Neuronal stem cell (in vitro differentiated cells): ENCODE measurements around the gene ACTRT3.

ENCODE experiments used
- DNase-seq: peaks from one replicate; pipeline ENCODE4 v3.0.0-alpha.2; 2013; ENCODE audit warnings: low spot score
- H2AFZ ChIP-seq: one replicate; pipeline ENCODE4 v1.6.1; 2013; ENCODE audit warnings: mild to moderate bottlenecking, low read length, inconsistent platforms
- H2AK5ac ChIP-seq: 2 replicates; pipeline ENCODE4 v1.6.1; 2013; ENCODE audit warnings: low read depth, mild to moderate bottlenecking, inconsistent platforms, low read length, moderate library complexity, mixed read lengths
- H2BK120ac ChIP-seq: 2 replicates; pipeline ENCODE4 v1.6.1; 2013; ENCODE audit warnings: low read depth, mild to moderate bottlenecking, inconsistent platforms, low read length, moderate library complexity, mixed read lengths
- H2BK12ac ChIP-seq: one replicate; pipeline ENCODE4 v1.6.1; 2013; ENCODE audit warnings: low read length, inconsistent platforms
- H2BK15ac ChIP-seq: 2 replicates; pipeline ENCODE4 v1.6.1; 2013; ENCODE audit warnings: mild to moderate bottlenecking, low read length, inconsistent platforms, mixed read lengths
- H2BK5ac ChIP-seq: one replicate; pipeline ENCODE4 v1.6.1; 2013; ENCODE audit warnings: inconsistent platforms, mild to moderate bottlenecking, low read length, moderate library complexity
- H3K14ac ChIP-seq: one replicate; pipeline ENCODE4 v1.6.1; 2013; ENCODE audit warnings: low read length, inconsistent platforms
- H3K18ac ChIP-seq: 2 replicates; pipeline ENCODE4 v1.6.1; 2013; ENCODE audit warnings: low read length, inconsistent platforms
- H3K23ac ChIP-seq: 2 replicates; pipeline ENCODE4 v1.6.1; 2013; ENCODE audit warnings: low read depth, mild to moderate bottlenecking, mixed read lengths, low read length, inconsistent platforms; ENCODE audit not compliant: poor library complexity
- H3K27ac ChIP-seq: replicated peaks from 3 replicates; pipeline ENCODE4 v1.5.1; 2013; ENCODE audit warnings: low read length, inconsistent platforms
- H3K27me3 ChIP-seq, 3 experiments: 2 replicates each; pipeline ENCODE4 v1.6.1; 2013; ENCODE audit warnings: low read length in 3 of 3, mild to moderate bottlenecking in 2 of 3, inconsistent platforms in 1 of 3, low read depth in 1 of 3, mixed read lengths in 1 of 3, moderate library complexity in 1 of 3; ENCODE audit not compliant: control insufficient read depth in 3 of 3, insufficient read depth in 3 of 3
- H3K36me3 ChIP-seq, 2 donors: replicated peaks in 1 of 2; 2 replicates each; pipeline ENCODE4 v1.6.1; 2013; ENCODE audit warnings: low read length in 2 of 2; ENCODE audit not compliant: control insufficient read depth in 2 of 2, insufficient read depth in 2 of 2
- H3K4ac ChIP-seq: 2 replicates; pipeline ENCODE4 v1.6.1; 2013; ENCODE audit warnings: inconsistent platforms, mild to moderate bottlenecking, low read length, moderate library complexity
- H3K4me1 ChIP-seq, 2 donors: 1 replicate in 1 of 2; 2 replicates in 1 of 2; pipeline ENCODE4 v1.6.1; 2013; ENCODE audit warnings: low read length in 2 of 2, low read depth in 1 of 2; ENCODE audit not compliant: control insufficient read depth in 2 of 2, insufficient read depth in 1 of 2
- H3K4me2 ChIP-seq: one replicate; pipeline ENCODE4 v1.6.1; 2013; ENCODE audit warnings: mild to moderate bottlenecking, low read length, inconsistent platforms; ENCODE audit not compliant: insufficient read depth, poor library complexity, severe bottlenecking
- H3K4me3 ChIP-seq, 2 donors: 2 replicates each; pipeline ENCODE4 v1.5.1; 2013; ENCODE audit warnings: low read length in 2 of 2, mild to moderate bottlenecking in 2 of 2, inconsistent platforms in 1 of 2, moderate library complexity in 1 of 2
- H3K79me1 ChIP-seq: one replicate; pipeline ENCODE4 v1.6.1; 2013; ENCODE audit warnings: low read depth, mild to moderate bottlenecking, inconsistent platforms, low read length, moderate library complexity
- H3K9ac ChIP-seq: one replicate; pipeline ENCODE4 v1.6.1; 2013; ENCODE audit warnings: mild to moderate bottlenecking, low read depth, low read length, inconsistent platforms; ENCODE audit not compliant: poor library complexity
- H3K9me3 ChIP-seq, 2 donors: replicated peaks in 1 of 2; 2 replicates each; pipeline versions ENCODE3 to v1.6.1; 2013; ENCODE audit warnings: low read length in 2 of 2, mild to moderate bottlenecking in 2 of 2, inconsistent platforms in 1 of 2, low read depth in 1 of 2, mixed read lengths in 1 of 2, moderate library complexity in 1 of 2; ENCODE audit not compliant: control insufficient read depth in 2 of 2, insufficient read depth in 1 of 2
- H4K8ac ChIP-seq: one replicate; pipeline ENCODE4 v1.6.1; 2013; ENCODE audit warnings: low read depth, mild to moderate bottlenecking, inconsistent platforms, low read length, moderate library complexity
- H4K91ac ChIP-seq: one replicate; pipeline ENCODE4 v1.6.1; 2013; ENCODE audit warnings: low read length, low read depth, mild to moderate bottlenecking, inconsistent platforms; ENCODE audit not compliant: poor library complexity
- WGBS, 2 donors: extraction: QIAGEN DNeasy Blood & Tissue Kit; methylation state at CpG; one replicate each; pipeline ENCODE4 v1.1.7; 2013; ENCODE audit warnings: missing lambda C conversion rate in 2 of 2, mixed read lengths in 1 of 2; ENCODE audit not compliant: insufficient read length in 2 of 2, insufficient replicate concordance in 1 of 2; ENCODE audit errors: extremely low coverage in 2 of 2; 5-methylcytosine and 5-hydroxymethylcytosine counted together

The ACTRT3 gene

GRCh38 chr3:169790687-169791429 lies 21.5 kb upstream of the ACTRT3 start:
- no peak for DNase-seq
- Histone ChIP-seq H3K18ac (no peak overlapping the region), H2BK15ac (no peak overlapping the region), H3K9ac (no peak overlapping the region), H3K4me3 (no peak overlapping the region), H3K4me1 (no peaks in the 10 kb centered on the region), H3K4me2 (no peak overlapping the region), H3K4ac (no peak overlapping the region), H4K8ac (no peak overlapping the region), H2AK5ac (no peak overlapping the region), H3K9me3 (no peaks in the 10 kb centered on the region), H2AFZ (no peak overlapping the region), H3K79me1 (no peaks in the 10 kb centered on the region), H3K14ac (no peak overlapping the region), H3K36me3 (peaks cover 3 to 47% of the 10 kb centered on the region in 2 donors), H2BK120ac (no peak overlapping the region), H2BK12ac (no peak overlapping the region), H3K27ac (no peak overlapping the region), H3K23ac (no peak overlapping the region), H4K91ac (no peak overlapping the region), H2BK5ac (no peak overlapping the region), H3K27me3 (no peaks in the 10 kb centered on the region)
- WGBS, 2 donors = no CpG with 5 or more reads among the region's 4 CpGs

- no peaks in the 10 kb centered on the region for H3K79me1 ChIP-seq
- H3K23ac ChIP-seq = no peak overlapping the region
- H2BK12ac ChIP-seq = no peak overlapping the region
- no peak overlapping the region for H4K8ac ChIP-seq
- no peak overlapping the region for H3K27ac ChIP-seq
- no peak for DNase-seq
- H4K91ac ChIP-seq = no peak overlapping the region
- H3K9ac ChIP-seq = no peak overlapping the region
- H3K36me3 ChIP-seq = peaks cover 3 to 54% of the 10 kb centered on the region in 2 donors
- no peak overlapping the region for H2BK5ac ChIP-seq
- no peak overlapping the region for H3K4ac ChIP-seq
- H2BK120ac ChIP-seq = no peak overlapping the region
- H2AK5ac ChIP-seq = no peak overlapping the region
- no peak overlapping the region for H3K18ac ChIP-seq
- no peak overlapping the region for H2BK15ac ChIP-seq
- no peak overlapping the region for H3K4me3 ChIP-seq
- no peak overlapping the region for H2AFZ ChIP-seq
- H3K14ac ChIP-seq = no peak overlapping the region
- no peaks in the 10 kb centered on the region for H3K27me3 ChIP-seq
- H3K4me2 ChIP-seq = no peak overlapping the region
- H3K4me1 ChIP-seq = no peaks in the 10 kb centered on the region
- H3K9me3 ChIP-seq = no peaks in the 10 kb centered on the region
Measured at GRCh38 chr3:169790219-169790618, 20.9 kb upstream of the ACTRT3 start.

- Histone ChIP-seq H3K4ac (no peak overlapping the region), H3K9me3 (no peaks in the 10 kb centered on the region), H3K36me3 (peaks cover 3 to 76% of the 10 kb centered on the region in 2 donors), H3K9ac (no peak overlapping the region), H3K18ac (no peak overlapping the region), H3K4me3 (no peak overlapping the region), H2BK12ac (no peak overlapping the region), H3K23ac (no peak overlapping the region), H4K8ac (no peak overlapping the region), H2BK120ac (no peak overlapping the region), H2AK5ac (no peak overlapping the region), H2BK5ac (no peak overlapping the region), H4K91ac (no peak overlapping the region), H3K27ac (no peak overlapping the region), H2BK15ac (no peak overlapping the region), H2AFZ (no peak overlapping the region), H3K4me2 (no peak overlapping the region), H3K27me3 (no peaks in the 10 kb centered on the region), H3K4me1 (no peaks in the 10 kb centered on the region), H3K79me1 (no peaks in the 10 kb centered on the region), H3K14ac (no peak overlapping the region)
- no peak for DNase-seq
- no CpG with 5 or more reads among the region's 1 CpG for WGBS, 2 donors
Measured at GRCh38 chr3:169787791-169788190, 18.4 kb upstream of the ACTRT3 start.

- H3K4me1 ChIP-seq = no peaks in the 10 kb centered on the region
Measured at GRCh38 chr3:169787120-169787519, 17.8 kb upstream of the ACTRT3 start.

More at GRCh38 chr3:169787120-169787519, 17.8 kb upstream of the ACTRT3 start:
- Histone ChIP-seq H4K8ac (no peak overlapping the region), H3K4me3 (no peak overlapping the region), H2BK5ac (no peak overlapping the region), H2AK5ac (no peak overlapping the region), H2AFZ (no peak overlapping the region), H3K9me3 (no peaks in the 10 kb centered on the region), H3K14ac (no peak overlapping the region), H3K4me2 (no peak overlapping the region), H3K27ac (no peak overlapping the region), H3K36me3 (peaks cover 4 to 81% of the 10 kb centered on the region in 2 donors), H2BK15ac (no peak overlapping the region), H3K4ac (no peak overlapping the region), H3K79me1 (no peaks in the 10 kb centered on the region), H3K27me3 (no peaks in the 10 kb centered on the region), H3K9ac (no peak overlapping the region), H2BK120ac (no peak overlapping the region), H4K91ac (no peak overlapping the region), H3K18ac (no peak overlapping the region), H3K23ac (no peak overlapping the region), H2BK12ac (no peak overlapping the region)
- no CpG with 5 or more reads among the region's 4 CpGs for WGBS, 2 donors
- no peak for DNase-seq
